Retinal pigment epithelial cell (primary cell): ENCODE measurements around the gene GMPR.
"Not testable (repeated sequence)": the region's sequence is repeated elsewhere in the genome, so short reads cannot be mapped to it uniquely, and the experiment has no call there.

ENCODE experiments used
- DNase-seq: peaks from one replicate; pipeline ENCODE4 v3.0.0-alpha.2; 2010; ENCODE audit warnings: low read depth
- H3K4me3 ChIP-seq: 2 replicates; pipeline ENCODE4 v1.5.1; 2011; ENCODE audit warnings: mild to moderate bottlenecking, low read length, control low read depth, moderate library complexity
- CTCF ChIP-seq: conservative IDR thresholded peaks from 2 replicates; pipeline ENCODE4 v1.5.1; 2011; ENCODE audit warnings: low read depth, low read length, control low read depth, inconsistent platforms

Gene GMPR

GRCh38 chr6:16252686-16253299, 14.4 kb downstream of the GMPR start:
- TF ChIP-seq CTCF: no peak
- DNase-seq: no peak
- no peak overlapping the region for H3K4me3 ChIP-seq

GRCh38 chr6:16253399-16254144, 15.2 kb downstream of the GMPR start:
- DNase-seq: no peak
- H3K4me3 ChIP-seq: no peak overlapping the region
- TF ChIP-seq CTCF: no peak

- no peak for TF ChIP-seq CTCF
- DNase-seq: no peak
- H3K4me3 ChIP-seq: no peak overlapping the region
Observed at GRCh38 chr6:16254535-16254934, 16.1 kb downstream of the GMPR start.

- no peak overlapping the region for H3K4me3 ChIP-seq
- no peak for TF ChIP-seq CTCF
- DNase-seq: no peak
Observed at GRCh38 chr6:16256781-16257180, 18.4 kb downstream of the GMPR start.

GRCh38 chr6:16257999-16258708, 19.8 kb downstream of the GMPR start:
- no peak for TF ChIP-seq CTCF
- DNase-seq: no peak
- no peak overlapping the region for H3K4me3 ChIP-seq

- no peak for TF ChIP-seq CTCF
- DNase-seq: no peak
- H3K4me3 ChIP-seq: no peak overlapping the region
Observed at GRCh38 chr6:16258709-16259075, 20.3 kb downstream of the GMPR start.

- DNase-seq, H3K4me3 ChIP-seq: not testable (repeated sequence)
Observed at GRCh38 chr6:16259604-16260003, 21.2 kb downstream of the GMPR start.

- not testable (repeated sequence) for H3K4me3 ChIP-seq, DNase-seq
Observed at GRCh38 chr6:16260602-16261001, 22.2 kb downstream of the GMPR start.

GRCh38 chr6:16262773-16263172, 24.4 kb downstream of the GMPR start:
- DNase-seq, H3K4me3 ChIP-seq: not testable (repeated sequence)

GRCh38 chr6:16263464-16264099, 25.2 kb downstream of the GMPR start:
- not testable (repeated sequence) for H3K4me3 ChIP-seq, DNase-seq
